IMR-90 (cell line): Measurements from ENCODE around the gene ROM1. TPM values are rescaled to one million over a fixed set of nuclear protein-coding genes. Genes with fewer than 3 reads are reported as not detected.
A peak's percentile ranks its signal among the peaks of the same experiment; 100 is the strongest.

Experiments
- ATAC-seq: fragments of 200-7000 bp; cut with Tn5 transposase; 2 replicates; pipeline ENCODE4 v1.9.1; 2020; ENCODE audit warnings: low read depth, mild to moderate bottlenecking, moderate library complexity
- BruUV-seq: library from RNA; stranded (reverse); fragments of 400-500 nt; replicated peaks from 2 replicates; lab custom pipeline; 2021; lab: Mats Ljungman, UMichigan
- CTCF ChIA-PET: fragments of 300-600 bp; formaldehyde crosslinking; extraction: SDS; loops from one replicate; lab custom pipeline; 2021; ENCODE audit warnings: antibody characterized with exemption; lab: Yijun Ruan, JAX
- POLR2A ChIA-PET: fragments of 300-600 bp; sonication (Branson Sonifier 250); formaldehyde crosslinking; loops from one replicate; lab custom pipeline; 2022; ENCODE audit warnings: antibody characterized with exemption; ENCODE audit not compliant: unreplicated experiment; lab: Charles Lee
- DNase-seq: peaks from one replicate; pipeline ENCODE4 v3.0.0; 2013
- H2AFZ ChIP-seq: replicated peaks from 2 replicates; pipeline ENCODE3; 2013; ENCODE audit warnings: low read length, mild to moderate bottlenecking; ENCODE audit not compliant: poor library complexity
- H2AK5ac ChIP-seq: 2 replicates; pipeline ENCODE4 v1.6.1; 2013; ENCODE audit warnings: low read depth, low read length, inconsistent platforms
- H2AK9ac ChIP-seq: replicated peaks from 2 replicates; pipeline ENCODE3; 2013; ENCODE audit warnings: mild to moderate bottlenecking, low read depth, low read length, moderate library complexity; ENCODE audit not compliant: poor library complexity
- H2BK120ac ChIP-seq: 2 replicates; pipeline ENCODE4 v1.6.1; 2013; ENCODE audit warnings: low read depth, low read length, inconsistent platforms
- H2BK15ac ChIP-seq: 3 replicates; pipeline ENCODE4 v1.6.1; 2013; ENCODE audit warnings: low read depth, low read length, inconsistent platforms
- H2BK20ac ChIP-seq: 2 replicates; pipeline ENCODE4 v1.6.1; 2013; ENCODE audit warnings: low read depth, mild to moderate bottlenecking, inconsistent platforms, low read length, moderate library complexity
- H2BK5ac ChIP-seq: 2 replicates; pipeline ENCODE4 v1.6.1; 2013; ENCODE audit warnings: mild to moderate bottlenecking, low read depth, low read length, inconsistent platforms; ENCODE audit not compliant: poor library complexity, severe bottlenecking
- H3K14ac ChIP-seq: replicated peaks from 2 replicates; pipeline ENCODE4 v1.6.1; 2013; ENCODE audit warnings: low read depth, low read length, inconsistent platforms
- H3K18ac ChIP-seq: 2 replicates; pipeline ENCODE4 v1.6.1; 2013; ENCODE audit warnings: low read depth, low read length, control low read depth
- H3K23ac ChIP-seq: 2 replicates; pipeline ENCODE4 v1.6.1; 2013; ENCODE audit warnings: low read depth, low read length, inconsistent platforms
- H3K27ac ChIP-seq: 2 replicates; pipeline ENCODE4 v1.5.1; 2013; ENCODE audit warnings: mild to moderate bottlenecking, control low read depth, low read length; ENCODE audit not compliant: insufficient read depth
- H3K27me3 ChIP-seq: 2 replicates; pipeline ENCODE4 v1.6.1; 2013; ENCODE audit warnings: low read length; ENCODE audit not compliant: control insufficient read depth, insufficient read depth
- H3K36me3 ChIP-seq: 2 replicates; pipeline ENCODE4 v1.6.1; 2013; ENCODE audit warnings: low read length, mixed read lengths; ENCODE audit not compliant: control insufficient read depth, insufficient read depth
- H3K4ac ChIP-seq: 2 replicates; pipeline ENCODE4 v1.6.1; 2013; ENCODE audit warnings: low read depth, low read length, inconsistent platforms
- H3K4me1 ChIP-seq: 2 replicates; pipeline ENCODE4 v1.6.1; 2013; ENCODE audit warnings: low read length, mixed read lengths; ENCODE audit not compliant: control insufficient read depth, insufficient read depth
- H3K4me2 ChIP-seq: 2 replicates; pipeline ENCODE4 v1.6.1; 2013; ENCODE audit warnings: low read depth, mild to moderate bottlenecking, control low read depth, low read length, moderate library complexity
- H3K4me3 ChIP-seq: 2 replicates; pipeline ENCODE4 v1.5.1; 2013; ENCODE audit warnings: low read depth, mild to moderate bottlenecking, control low read depth, low read length, moderate library complexity; ENCODE audit not compliant: insufficient read depth
- H3K56ac ChIP-seq: 2 replicates; pipeline ENCODE4 v1.6.1; 2013; ENCODE audit warnings: low read length, inconsistent platforms; ENCODE audit not compliant: insufficient read depth; ENCODE audit errors: extremely low read depth
- H3K79me1 ChIP-seq, 2 experiments: 2 replicates each; pipeline ENCODE4 v1.6.1; 2013; ENCODE audit warnings: low read length in 2 of 2, inconsistent platforms in 1 of 2, low read depth in 1 of 2
- H3K9ac ChIP-seq: 2 replicates; pipeline ENCODE4 v1.6.1; 2013; ENCODE audit warnings: low read depth, low read length, control low read depth
- H3K9me1 ChIP-seq: 2 replicates; pipeline ENCODE4 v1.6.1; 2013; ENCODE audit warnings: low read length, inconsistent platforms; ENCODE audit not compliant: insufficient read depth
- H3K9me3 ChIP-seq: 2 replicates; pipeline ENCODE4 v1.6.1; 2013; ENCODE audit warnings: low read length; ENCODE audit not compliant: control insufficient read depth, insufficient read depth
- H4K20me1 ChIP-seq: 2 replicates; pipeline ENCODE4 v1.6.1; 2013; ENCODE audit warnings: low read length, inconsistent platforms; ENCODE audit not compliant: insufficient read depth
- H4K5ac ChIP-seq: 2 replicates; pipeline ENCODE4 v1.6.1; 2013; ENCODE audit warnings: mild to moderate bottlenecking, low read depth, low read length, control low read depth
- H4K8ac ChIP-seq, 2 experiments: 2 replicates each; pipeline ENCODE4 v1.6.1; 2013; ENCODE audit warnings: low read depth in 2 of 2, low read length in 2 of 2, control low read depth in 1 of 2, inconsistent platforms in 1 of 2
- H4K91ac ChIP-seq: 2 replicates; pipeline ENCODE4 v1.6.1; 2013; ENCODE audit warnings: low read depth, low read length, inconsistent platforms; ENCODE audit not compliant: insufficient read depth
- CEBPB ChIP-seq: IDR thresholded peaks from 2 replicates; pipeline ENCODE4 v1.6.1; 2012; ENCODE audit warnings: low read depth, low read length, improper control_type of control experiment
- CHD1 ChIP-seq: IDR thresholded peaks from 2 replicates; pipeline ENCODE4 v1.6.1; 2012; ENCODE audit warnings: low read depth, low read length, improper control_type of control experiment
- ELK1 ChIP-seq: fragments of 150-350 bp; IDR thresholded peaks from 2 replicates; pipeline ENCODE4 v1.6.1; 2016; ENCODE audit warnings: low read depth, mild to moderate bottlenecking, low read length, moderate library complexity, borderline replicate concordance
- FOS ChIP-seq: fragments of 150-350 bp; IDR thresholded peaks from 2 replicates; pipeline ENCODE4 v1.6.1; 2016; ENCODE audit warnings: low read depth, low read length
- MAFK ChIP-seq: IDR thresholded peaks from 2 replicates; pipeline ENCODE4 v1.6.1; 2012; ENCODE audit warnings: low read depth, low read length, improper control_type of control experiment
- MAZ ChIP-seq: IDR thresholded peaks from 2 replicates; pipeline ENCODE4 v1.6.1; 2012; ENCODE audit warnings: low read depth, mild to moderate bottlenecking, low read length, improper control_type of control experiment, moderate library complexity, borderline replicate concordance
- MXI1 ChIP-seq: IDR thresholded peaks from 2 replicates; pipeline ENCODE4 v1.6.1; 2012; ENCODE audit warnings: low read depth, mild to moderate bottlenecking, low read length, moderate library complexity, borderline replicate concordance
- NFE2L2 ChIP-seq: fragments of 150-350 bp; IDR thresholded peaks from 2 replicates; pipeline ENCODE4 v1.6.1; 2016; ENCODE audit warnings: low read depth, mild to moderate bottlenecking, low read length
- POLR2A ChIP-seq: IDR thresholded peaks from 2 replicates; pipeline ENCODE4 v1.6.1; 2012; ENCODE audit warnings: mild to moderate bottlenecking, low read depth, low read length
- RAD21 ChIP-seq: IDR thresholded peaks from 2 replicates; pipeline ENCODE4 v1.6.1; 2012; ENCODE audit warnings: low read length, improper control_type of control experiment
- RCOR1 ChIP-seq: IDR thresholded peaks from 2 replicates; pipeline ENCODE4 v1.6.1; 2012; ENCODE audit warnings: mild to moderate bottlenecking, low read length, improper control_type of control experiment; ENCODE audit not compliant: insufficient replicate concordance
- RFX5 ChIP-seq: IDR thresholded peaks from 2 replicates; pipeline ENCODE4 v1.8.0; 2012; ENCODE audit warnings: low read depth, mild to moderate bottlenecking, low read length, moderate library complexity
- SMC3 ChIP-seq: fragments of 150-350 bp; IDR thresholded peaks from 2 replicates; pipeline ENCODE4 v1.6.1; 2016; ENCODE audit warnings: low read depth, mild to moderate bottlenecking, antibody characterized with exemption, low read length, moderate library complexity
- USF2 ChIP-seq: fragments of 150-350 bp; IDR thresholded peaks from 2 replicates; pipeline ENCODE4 v1.6.1; 2017; ENCODE audit warnings: mild to moderate bottlenecking, antibody characterized with exemption, low read length, low read depth
- WGBS, 2 experiments: methylation state at CpG; one replicate each; pipeline versions ENCODE4 v1.1.5 to v1.1.7; 2013; ENCODE audit warnings: missing lambda C conversion rate in 2 of 2; ENCODE audit not compliant: insufficient read length in 1 of 2; ENCODE audit errors: extremely low coverage in 2 of 2; 5-methylcytosine and 5-hydroxymethylcytosine counted together
- dilution Hi-C: fragments of 300-500 bp; cut with HindIII; formaldehyde crosslinking; loops from one replicate; pipeline ENCODE4 v1.14.3; 2018; ENCODE audit warnings: low sequenced_read_pairs; ENCODE audit not compliant: unreplicated experiment
- in situ Hi-C: fragments of 300-500 bp; cut with MboI; formaldehyde crosslinking; loops from 3 replicates; pipeline ENCODE4 v1.14.3; 2019; ENCODE audit warnings: low sequenced_read_pairs, inconsistent platforms, mixed read lengths
- intact Hi-C: fragments of 100-400 bp; cut with micrococcal nuclease; formaldehyde crosslinking; loops from 2 replicates; pipeline ENCODE4 v1.10.0; 2022
- polyA plus RNA-seq, 3 experiments: library from polyadenylated mRNA; depleted of rRNA; stranded (reverse); fragments of >200 nt; gene quantifications; 2 replicates each; pipeline ENCODE4 v1.2.3, GENCODE V29; 2012; ENCODE audit warnings: low replicate concordance in 1 of 3
- total RNA-seq: library from RNA; depleted of rRNA; stranded (reverse); fragments of >200 nt; gene quantifications from 2 replicates; pipeline ENCODE4 v1.2.3, GENCODE V29; 2012

ROM1 gene
- total and polyA plus RNA-seq, 2 of the 4 experiments (the other 2 are of a cell fraction) = 2.2 to 2.5 TPM

- Histone ChIP-seq H3K27me3 (no peaks in the 10 kb centered on the region), H3K9me3 (no peaks in the 10 kb centered on the region), H2BK5ac (peak overlapping the region; percentile 66), H2BK20ac (no peak overlapping the region), H3K36me3 (peaks cover 26% of the 10 kb centered on the region), H3K56ac (0 out of 2 replicates have a peak overlapping the region, but pooled peaks have one; percentile 54), H3K27ac (peak overlapping the region; percentile 55), H3K4ac (peak overlapping the region; percentile 79), H4K20me1 (peaks cover 11% of the 10 kb centered on the region), H2BK15ac (no peak overlapping the region), H3K14ac (peak overlapping the region; percentile 62), H2AK5ac (peak overlapping the region; percentile 30), H3K4me1 (peaks cover 10% of the 10 kb centered on the region), H4K8ac (peak overlapping the region; percentile 4 to 83; a peak in 1 of 4 replicates), H4K91ac (peak overlapping the region; percentile 53; the same call in 1 of the 2 replicates), H3K9ac (peak overlapping the region; percentile 76), H3K79me1 (peaks cover 14 to 21% of the 10 kb centered on the region in 2 experiments; a peak in 3 of 4 replicates), H4K5ac (peak overlapping the region; percentile 23; the same call in 1 of the 2 replicates), H3K4me2 (peak overlapping the region; percentile 98), H3K4me3 (peak overlapping the region; percentile 78), H3K18ac (0 out of 2 replicates have a peak overlapping the region, but pooled peaks have one; percentile 10), H3K9me1 (no peaks in the 10 kb centered on the region), H2AFZ (peak overlapping the region; percentile 84), H2AK9ac (peak overlapping the region; percentile 91), H2BK120ac (no peak overlapping the region), H3K23ac (peak overlapping the region; percentile 82)
- POLR2A ChIA-PET = interaction anchor here (0.6 kb wide), 1 partner anchor 33 kb away, joined by 7 read pairs; no protein-coding TSS in a partner anchor
- in situ Hi-C loops = no loop called here
- WGBS, 2 experiments = 61% methylated on average over 3 of the region's 28 CpGs; no CpG with 5 or more reads in 1 of the 2 experiments
- DNase-seq (no peak), ATAC-seq (no peak)
- CTCF ChIA-PET = interaction anchor here (1.0 to 1.9 kb wide), 5 partner anchors 11 to 54 kb away, joined by 3 to 4 read pairs (median 3); partner anchors contain the start of genes B3GAT3, C11orf98, CSKMT and TUT1
- dilution Hi-C loops = no loop called here
- no TSS peak for BruUV-seq
- intact Hi-C loops = loop anchor here (5.0 kb wide), 1 partner anchor 251 kb away; no protein-coding TSS in a partner anchor
- TF ChIP-seq SMC3 = no peak
- no peak for TF ChIP-seq MAZ
- no peak for TF ChIP-seq MXI1
- no peak for TF ChIP-seq ELK1
- no peak for TF ChIP-seq MAFK
- no peak for TF ChIP-seq NFE2L2
- no peak for TF ChIP-seq FOS
- no peak for TF ChIP-seq RAD21
- no peak for TF ChIP-seq POLR2A
- no peak for TF ChIP-seq RCOR1
- TF ChIP-seq CHD1 = no peak
- TF ChIP-seq RFX5 = no peak
- TF ChIP-seq CEBPB = no peak
- TF ChIP-seq USF2 = no peak
These were observed 2.0 kb upstream of the ROM1 start for GRCh38 chr11:62610814-62611704.
